K562 (cell line): ENCODE measurements around the gene MMP23B. TPM values are rescaled to one million over a fixed set of nuclear protein-coding genes. Genes with fewer than 3 reads are reported as not detected.

ENCODE experiments used
- ATAC-seq: fragments of 200-7000 bp; cut with Tn5 transposase; 3 replicates; pipeline ENCODE4 v1.9.1; 2020; ENCODE audit warnings: moderate library complexity
- BruUV-seq: library from RNA; stranded (reverse); fragments of 400-500 nt; replicated peaks from 2 replicates; lab custom pipeline; 2021; lab: Mats Ljungman, UMichigan
- CTCF ChIA-PET: fragments of 300-600 bp; formaldehyde crosslinking; extraction: SDS; loops from one replicate; lab custom pipeline; 2021; ENCODE audit warnings: low intra/inter-chr PET ratio; lab: Yijun Ruan, JAX
- POLR2A ChIA-PET: fragments of 300-600, 350-650 bp; sonication (Branson Sonifier 250); formaldehyde crosslinking; extraction: SDS; loops from one replicate; lab custom pipeline; 2021; ENCODE audit warnings: antibody characterized with exemption, inconsistent platforms; lab: Yijun Ruan, JAX
- DNase-seq, 4 experiments: peaks; one replicate each; pipeline versions ENCODE4 v3.0.0 to v3.0.0-alpha.2; 2011 to 2018; ENCODE audit warnings: low spot score in 3 of 4, mixed read lengths in 3 of 4; ENCODE audit errors: extremely low read depth in 1 of 4
- FAIRE-seq: peaks from 2 replicates; lab custom pipeline; 2011; peaks lifted over from hg19 to GRCh38; lab: Jason Lieb, UNC
- H2AFZ ChIP-seq: 2 replicates; pipeline ENCODE4 v1.6.0; 2011; ENCODE audit warnings: low read depth, low read length, control low read depth, inconsistent platforms
- H3K27ac ChIP-seq: fragments of 200-600 bp; 3 replicates; pipeline ENCODE4 v1.8.0; 2011; ENCODE audit warnings: low read depth, mild to moderate bottlenecking, control low read depth, inconsistent platforms, low read length, moderate library complexity, mixed read lengths; ENCODE audit errors: extremely low read depth
- H3K27me3 ChIP-seq, 2 experiments: fragments of 300-600 bp in 1 of 2; 2 replicates in 1 of 2; 3 replicates in 1 of 2; pipeline versions ENCODE4 v1.6.0 to v1.8.0; 2011; ENCODE audit warnings: inconsistent platforms in 2 of 2, low read length in 2 of 2, mild to moderate bottlenecking in 1 of 2, mixed read lengths in 1 of 2, moderate library complexity in 1 of 2; ENCODE audit not compliant: control insufficient read depth in 2 of 2, insufficient read depth in 2 of 2
- H3K36me3 ChIP-seq: fragments of 300-600 bp; 3 replicates; pipeline ENCODE4 v1.8.0; 2011; ENCODE audit warnings: mild to moderate bottlenecking, low read length, inconsistent platforms; ENCODE audit not compliant: control insufficient read depth, insufficient read depth
- H3K4me1 ChIP-seq, 2 experiments: fragments of 200-600 bp in 1 of 2; replicated peaks in 1 of 2; 2 replicates in 1 of 2; 3 replicates in 1 of 2; pipeline versions ENCODE4 v1.5.1 to v1.8.0; 2011; ENCODE audit warnings: inconsistent platforms in 2 of 2, low read length in 2 of 2, mild to moderate bottlenecking in 1 of 2, mixed read lengths in 1 of 2, moderate library complexity in 1 of 2; ENCODE audit not compliant: control insufficient read depth in 2 of 2, insufficient read depth in 2 of 2
- H3K4me2 ChIP-seq: 2 replicates; pipeline ENCODE4 v1.6.1; 2011; ENCODE audit warnings: low read length, control low read depth, inconsistent platforms, mixed read lengths; ENCODE audit not compliant: insufficient read depth
- H3K4me3 ChIP-seq: fragments of 200-600 bp; sonication (generic), shearing (Covaris generic); 2 replicates; pipeline ENCODE4 v1.5.1; 2016; ENCODE audit warnings: control low read depth, inconsistent platforms
- H3K79me2 ChIP-seq: fragments of 200-600 bp; 3 replicates; pipeline ENCODE4 v1.8.0; 2011; ENCODE audit warnings: low read length, inconsistent platforms; ENCODE audit not compliant: control insufficient read depth, insufficient read depth
- H3K9ac ChIP-seq, 2 experiments: 2 replicates each; pipeline versions ENCODE4 v1.6.0 to v1.6.1; 2011; ENCODE audit warnings: low read depth in 2 of 2, low read length in 2 of 2, control low read depth in 1 of 2, inconsistent platforms in 1 of 2, mild to moderate bottlenecking in 1 of 2, mixed read lengths in 1 of 2; ENCODE audit not compliant: insufficient read depth in 1 of 2
- H3K9me1 ChIP-seq: one replicate; pipeline ENCODE4 v1.6.0; 2011; ENCODE audit warnings: inconsistent platforms, mild to moderate bottlenecking, low read length, moderate library complexity; ENCODE audit not compliant: control insufficient read depth, insufficient read depth
- H3K9me3 ChIP-seq: replicated peaks from 2 replicates; pipeline ENCODE4 v1.5.1; 2011; ENCODE audit warnings: low read depth, low read length, inconsistent platforms; ENCODE audit not compliant: control insufficient read depth, insufficient read depth
- H4K20me1 ChIP-seq: replicated peaks from 2 replicates; pipeline ENCODE4 v1.6.1; 2011; ENCODE audit warnings: low read length, inconsistent platforms, mixed read lengths; ENCODE audit not compliant: control insufficient read depth, insufficient read depth
- ARHGAP35 ChIP-seq: fragments of 450-650 bp; IDR thresholded peaks from 2 replicates; pipeline ENCODE4 v1.6.1; 2018; ENCODE audit not compliant: partially characterized antibody
- DACH1 ChIP-seq: fragments of 450-650 bp; IDR thresholded peaks from 2 replicates; pipeline ENCODE4 v1.6.1; 2018; ENCODE audit not compliant: partially characterized antibody
- DPF2 ChIP-seq: fragments of 450-650 bp; IDR thresholded peaks from 2 replicates; pipeline ENCODE4 v1.6.1; 2016
- EP400 ChIP-seq: fragments of 450-650 bp; IDR thresholded peaks from 2 replicates; pipeline ENCODE4 v1.6.1; 2017; ENCODE audit warnings: antibody characterized with exemption, mild to moderate bottlenecking, moderate library complexity
- HSF4 ChIP-seq: fragments of 250-450 bp; sonication (Bioruptor Pico); IDR thresholded peaks from 2 replicates; pipeline ENCODE4 v2.1.2; 2022; ENCODE audit warnings: mild to moderate bottlenecking, moderate library complexity, borderline replicate concordance
- MXD1 ChIP-seq: fragments of 250-450 bp; sonication (Bioruptor Pico); IDR thresholded peaks from 2 replicates; pipeline ENCODE4 v1.8.0; 2021; ENCODE audit warnings: borderline replicate concordance, mild to moderate bottlenecking, moderate library complexity; ENCODE audit not compliant: poor library complexity, severe bottlenecking
- MYNN ChIP-seq, 2 experiments: sonication (generic); formaldehyde crosslinking in 1 of 2; IDR thresholded peaks; 2 replicates each; pipeline versions ENCODE4 v1.5.0 to v1.6.1; 2016 to 2020; ENCODE audit warnings: antibody characterized with exemption in 1 of 2, missing genetic modification reagents in 1 of 2
- SAP30 ChIP-seq: fragments of 200-600 bp; sonication (generic); IDR thresholded peaks from 2 replicates; pipeline ENCODE4 v1.6.1; 2012; ENCODE audit warnings: borderline replicate concordance, low read depth, mild to moderate bottlenecking, moderate library complexity, low read length, control low read depth, inconsistent platforms; ENCODE audit not compliant: insufficient read depth, poor library complexity, severe bottlenecking
- SMARCE1 ChIP-seq: fragments of 450-650 bp; IDR thresholded peaks from 2 replicates; pipeline ENCODE4 v1.7.1; 2016; ENCODE audit warnings: mild to moderate bottlenecking
- STAT5B ChIP-seq: fragments of 250-450 bp; sonication (Bioruptor Pico); IDR thresholded peaks from 2 replicates; pipeline ENCODE4 v1.8.0; 2021; ENCODE audit warnings: mild to moderate bottlenecking, inconsistent platforms
- ZFPM2 ChIP-seq: fragments of 250-450 bp; sonication (Bioruptor Pico); IDR thresholded peaks from 2 replicates; pipeline ENCODE4 v1.5.1; 2022; ENCODE audit warnings: mild to moderate bottlenecking
- ZNF140 ChIP-seq: fragments of 250-450 bp; sonication (Bioruptor Pico); IDR thresholded peaks from 2 replicates; pipeline ENCODE4 v1.8.0; 2021; ENCODE audit warnings: moderate library complexity, mild to moderate bottlenecking, inconsistent platforms
- ZNF239 ChIP-seq: fragments of 250-450 bp; sonication (Bioruptor Pico); IDR thresholded peaks from 2 replicates; pipeline ENCODE4 v1.4.0; 2020; ENCODE audit warnings: mild to moderate bottlenecking
- ZNF324 ChIP-seq: fragments of 250-450 bp; sonication (Bioruptor Pico); IDR thresholded peaks from 2 replicates; pipeline ENCODE4 v1.4.0; 2020; ENCODE audit warnings: mild to moderate bottlenecking
- ZNF347 ChIP-seq: fragments of 450-650 bp; formaldehyde crosslinking; IDR thresholded peaks from 2 replicates; pipeline ENCODE4 v1.4.0; 2020; ENCODE audit warnings: low read depth, mild to moderate bottlenecking, moderate library complexity
- ZNF436 ChIP-seq: fragments of 250-450, 450-650 bp; sonication (Bioruptor Pico); formaldehyde crosslinking; IDR thresholded peaks from 2 replicates; pipeline ENCODE4 v1.7.0; 2020; ENCODE audit warnings: mild to moderate bottlenecking
- ZNF644 ChIP-seq: fragments of 200-800 bp; sonication (Bioruptor generic); IDR thresholded peaks from 2 replicates; pipeline ENCODE4 v1.6.1; 2016; ENCODE audit warnings: low read depth, missing genetic modification characterization, missing compliant biosample characterization
- ZNF740 ChIP-seq, 3 experiments: fragments of 200-800 bp in 1 of 3; sonication (Bioruptor generic) in 1 of 3; sonication (generic) in 1 of 3; formaldehyde crosslinking in 1 of 3; IDR thresholded peaks; 2 replicates each; pipeline versions ENCODE4 v1.6.1 to v1.8.0; 2016 to 2022; ENCODE audit warnings: mild to moderate bottlenecking in 2 of 3, missing compliant biosample characterization in 2 of 3, missing genetic modification characterization in 2 of 3, missing genetic modification reagents in 1 of 3
- ZNF778 ChIP-seq: fragments of 450-650 bp; formaldehyde crosslinking; IDR thresholded peaks from 2 replicates; pipeline ENCODE4 v1.4.0; 2020; ENCODE audit warnings: mild to moderate bottlenecking, moderate library complexity
- WGBS: fragments of 100-300 bp; shearing (Covaris generic); methylation state at CpG from one replicate; pipeline ENCODE4 v1.1.6; 2016; ENCODE audit warnings: low coverage, mixed read lengths; ENCODE audit not compliant: insufficient coverage; ENCODE audit errors: missing lambda C conversion rate; 5-methylcytosine and 5-hydroxymethylcytosine counted together
- in situ Hi-C: fragments of 300-500 bp; cut with MboI; formaldehyde crosslinking; loops from 4 replicates; pipeline ENCODE4 v1.15.0; 2018; ENCODE audit warnings: inconsistent platforms, mixed read lengths
- intact Hi-C: fragments of 100-400 bp; cut with micrococcal nuclease; formaldehyde crosslinking; loops from 2 replicates; pipeline ENCODE4 v1.14.2; 2022
- polyA plus RNA-seq, 8 experiments: library from polyadenylated mRNA; depleted of rRNA in 4 of 8; stranded (reverse) in 5 of 8; unstranded in 3 of 8; fragments of >200 nt; fragmentation: Nextera tagmentation in 2 of 8; fragmentation: Illumina TruSeq in 1 of 8; extraction: Ambion mirVana in 2 of 8; extraction: Trizol in 1 of 8; gene quantifications; 2 replicates each; pipeline versions ENCODE4 v1.2.1 to v1.2.3, GENCODE V29; 2011 to 2014; ENCODE audit warnings: inconsistent platforms in 1 of 8, missing spikeins in 1 of 8
- total RNA-seq, 7 experiments: library from RNA; depleted of rRNA in 6 of 7; stranded (reverse); fragments of >200 nt in 6 of 7; fragmentation: Illumina TruSeq in 2 of 7; extraction: Trizol in 2 of 7; gene quantifications; 2 replicates each; pipeline versions ENCODE4 v1.2.1 to v1.2.3, GENCODE V29; 2011 to 2021; ENCODE audit warnings: low replicate concordance in 1 of 7

MMP23B gene
- total and polyA plus RNA-seq, 9 of the 15 experiments (the other 6 are each of a cell fraction or from before 2014, with no cell fraction given): 0.28 to 1.2 (median 0.41) TPM; not detected in 5

- FAIRE-seq (no peak), DNase-seq (no peak), ATAC-seq (no peak)
- H3K9me1 ChIP-seq: no peaks in the 10 kb centered on the region
- intact Hi-C loops: no loop called here
- H3K9me3 ChIP-seq: no peaks in the 10 kb centered on the region
- ChIA-PET POLR2A (interaction anchor here (0.9 to 1.0 kb wide), 2 partner anchors 8 to 13 kb away, joined by 3 read pairs; no protein-coding TSS in a partner anchor), CTCF (no interaction called here)
- no peak overlapping the region for H3K4me3 ChIP-seq
- no peak overlapping the region for H3K27ac ChIP-seq
- 36% methylated on average over 12 of the region's 12 CpGs for WGBS
- peaks cover 13 to 48% of the 10 kb centered on the region in 2 experiments; a peak in 4 of 5 replicates for H3K4me1 ChIP-seq
- H3K79me2 ChIP-seq: peaks cover 17% of the 10 kb centered on the region
- H2AFZ ChIP-seq: peak overlapping the region; percentile 11
- peak overlapping the region in 1 of 2 experiments; percentile 18; a peak in 1 of 4 replicates for H3K9ac ChIP-seq
- no peaks in the 10 kb centered on the region; a peak in 1 of 5 replicates for H3K27me3 ChIP-seq
- in situ Hi-C loops: no loop called here
- H3K36me3 ChIP-seq: no peaks in the 10 kb centered on the region
- no peak overlapping the region for H3K4me2 ChIP-seq
- BruUV-seq: no TSS peak
- H4K20me1 ChIP-seq: 0 out of 2 replicates have a peak, but pooled peaks cover 6% of the 10 kb centered on the region
- peak; percentile 86; the same call in 1 of the 2 replicates for TF ChIP-seq HSF4 (CRISPR knock-in tag)
- no peak for TF ChIP-seq ZNF436 (CRISPR knock-in tag)
- TF ChIP-seq ZNF740 (CRISPR knock-in tag; IDR thresholded peaks at IDR 0.05): no peak
- TF ChIP-seq ZNF740 (tag; IDR thresholded peaks at IDR 0.05): peak in 1 of 2 experiments; percentile 96; a peak in 2 of 4 replicates
- TF ChIP-seq ZNF644 (tag): peak; percentile 90
- peak; percentile 57; the same call in 1 of the 2 replicates for TF ChIP-seq STAT5B
- TF ChIP-seq SMARCE1: no peak
- no peak for TF ChIP-seq EP400
- TF ChIP-seq DACH1: no peak
- no peak for TF ChIP-seq ZNF778 (CRISPR knock-in tag)
- TF ChIP-seq ZNF239: peak; percentile 79
- no peak for TF ChIP-seq DPF2
- TF ChIP-seq ARHGAP35: no peak
- TF ChIP-seq ZNF140 (CRISPR knock-in tag): peak; percentile 70; the same call in 1 of the 2 replicates
- 0 out of 2 replicates have a peak, but pooled peaks have one; percentile 64 for TF ChIP-seq ZNF347
- TF ChIP-seq MYNN (IDR thresholded peaks at IDR 0.05): no peak
- no peak for TF ChIP-seq MYNN (CRISPR knock-in tag; IDR thresholded peaks at IDR 0.05)
- peak; percentile 71 for TF ChIP-seq ZNF324
- TF ChIP-seq ZFPM2 (CRISPR knock-in tag): no peak
- no peak for TF ChIP-seq MXD1 (CRISPR knock-in tag)
- TF ChIP-seq SAP30: no peak
Observed at GRCh38 chr1:1609822-1610485, 22.0 kb upstream of the MMP23B start.
